Embryonic facial prominence (tissue), 1 donor: Measurements from ENCODE around the gene LSM14A.

Source experiments
- DNase-seq: peaks from one replicate; pipeline ENCODE4 v3.0.0-alpha.2; 2016; ENCODE audit errors: extremely low spot score

LSM14A gene

GRCh38 chr19:34254698-34255432 is 82.6 kb downstream of the LSM14A start:
- no peak for DNase-seq

- no peak for DNase-seq
Observed at GRCh38 chr19:34255546-34255945, 83.2 kb downstream of the LSM14A start.

GRCh38 chr19:34256835-34257558 is 84.7 kb downstream of the LSM14A start:
- DNase-seq, result no peak

GRCh38 chr19:34257559-34257924 is 85.2 kb downstream of the LSM14A start:
- DNase-seq, result no peak

GRCh38 chr19:34259367-34260095 is 87.2 kb downstream of the LSM14A start:
- no peak for DNase-seq

- no peak for DNase-seq
Observed at GRCh38 chr19:34260771-34261173, 88.5 kb downstream of the LSM14A start.

GRCh38 chr19:34261334-34262109 is 89.2 kb downstream of the LSM14A start:
- DNase-seq, result no peak

- DNase-seq, result no peak
Observed at GRCh38 chr19:34263745-34264237, 91.5 kb downstream of the LSM14A start.

GRCh38 chr19:34265221-34265650 is 92.9 kb downstream of the LSM14A start:
- DNase-seq, result no peak

GRCh38 chr19:34269081-34269480 is 96.8 kb downstream of the LSM14A start:
- DNase-seq, result no peak

GRCh38 chr19:34269489-34269888 is 97.2 kb downstream of the LSM14A start:
- DNase-seq, result no peak

GRCh38 chr19:34269968-34270621 is 97.8 kb downstream of the LSM14A start:
- DNase-seq, result no peak

- no peak for DNase-seq
Observed at GRCh38 chr19:34273121-34273520, 100.8 kb downstream of the LSM14A start.

- DNase-seq, result no peak
Observed at GRCh38 chr19:34274284-34274826, 102.1 kb downstream of the LSM14A start.

GRCh38 chr19:34274827-34275625 is 102.7 kb downstream of the LSM14A start:
- DNase-seq, result no peak

- no peak for DNase-seq
Observed at GRCh38 chr19:34275705-34276104, 103.4 kb downstream of the LSM14A start.

- DNase-seq, result no peak
Observed at GRCh38 chr19:34276614-34277013, 104.3 kb downstream of the LSM14A start.

GRCh38 chr19:34277244-34277643 is 104.9 kb downstream of the LSM14A start:
- DNase-seq, result no peak

- no peak for DNase-seq
Observed at GRCh38 chr19:34278783-34279182, 106.5 kb downstream of the LSM14A start.
